ENCODE results near the gene CDH23. TPM values are rescaled to one million over a fixed set of nuclear protein-coding genes. Genes with fewer than 3 reads are reported as not detected.

Gene CDH23
- total RNA-seq, 1 experiment from 2014 or later, result 0.07 TPM

DNA sequence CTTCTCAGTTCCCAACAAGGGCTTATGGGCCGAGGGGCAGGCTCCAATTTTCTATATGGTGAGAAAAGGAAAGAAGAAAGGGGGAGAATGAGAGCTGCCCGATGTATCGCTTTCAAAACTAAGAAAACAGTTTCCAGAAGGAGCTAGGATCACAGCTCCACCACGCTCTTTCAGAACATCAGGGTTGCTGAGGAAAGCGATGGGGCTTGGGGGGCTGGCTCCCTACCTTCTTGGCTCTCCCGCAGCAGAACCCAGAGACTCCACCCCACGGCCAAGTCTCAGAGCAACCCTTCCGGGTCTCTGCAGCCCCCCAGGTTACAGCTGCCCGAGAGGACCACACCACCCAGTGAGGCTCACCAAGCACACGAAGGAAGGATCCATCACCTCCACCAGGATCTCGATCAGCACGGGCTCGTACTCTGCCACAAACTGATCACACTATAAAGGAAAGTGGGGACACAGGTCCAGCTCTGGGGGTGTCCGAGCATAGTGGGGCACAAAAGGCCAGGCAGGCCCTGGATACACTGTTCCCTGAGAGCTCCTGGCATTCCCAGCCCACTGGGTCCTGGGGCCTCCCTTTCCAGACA lies 422.0 kb downstream of the CDH23 start:
- Mint-ChIP-seq H3K9me3 (ENCODE audit: low read depth, unreplicated experiment) (no peaks in the 10 kb centered on the region), H3K36me3 (ENCODE audit: insufficient read depth, unreplicated experiment) (peaks cover 77% of the 10 kb centered on the region), H3K4me1 (ENCODE audit: low read depth, unreplicated experiment) (no peaks in the 10 kb centered on the region), H3K27me3 (ENCODE audit: unreplicated experiment) (no peaks in the 10 kb centered on the region), H3K4me3 (ENCODE audit: low read depth, unreplicated experiment) (no peak overlapping the region), H3K27ac (ENCODE audit: unreplicated experiment) (no peak overlapping the region)
- intact Hi-C loops (cut with micrococcal nuclease; ENCODE audit: unreplicated experiment), result loop anchor here (10.0 kb wide), 1 partner anchor 124 kb away; no protein-coding TSS in a partner anchor
- CTCF ChIA-PET, result interaction anchor here (0.5 kb wide), 1 partner anchor 38 kb away, joined by 4 read pairs; no protein-coding TSS in a partner anchor
- no TSS peak for BruUV-seq (replicated peaks)
- TF ChIP-seq, protein P1, sequence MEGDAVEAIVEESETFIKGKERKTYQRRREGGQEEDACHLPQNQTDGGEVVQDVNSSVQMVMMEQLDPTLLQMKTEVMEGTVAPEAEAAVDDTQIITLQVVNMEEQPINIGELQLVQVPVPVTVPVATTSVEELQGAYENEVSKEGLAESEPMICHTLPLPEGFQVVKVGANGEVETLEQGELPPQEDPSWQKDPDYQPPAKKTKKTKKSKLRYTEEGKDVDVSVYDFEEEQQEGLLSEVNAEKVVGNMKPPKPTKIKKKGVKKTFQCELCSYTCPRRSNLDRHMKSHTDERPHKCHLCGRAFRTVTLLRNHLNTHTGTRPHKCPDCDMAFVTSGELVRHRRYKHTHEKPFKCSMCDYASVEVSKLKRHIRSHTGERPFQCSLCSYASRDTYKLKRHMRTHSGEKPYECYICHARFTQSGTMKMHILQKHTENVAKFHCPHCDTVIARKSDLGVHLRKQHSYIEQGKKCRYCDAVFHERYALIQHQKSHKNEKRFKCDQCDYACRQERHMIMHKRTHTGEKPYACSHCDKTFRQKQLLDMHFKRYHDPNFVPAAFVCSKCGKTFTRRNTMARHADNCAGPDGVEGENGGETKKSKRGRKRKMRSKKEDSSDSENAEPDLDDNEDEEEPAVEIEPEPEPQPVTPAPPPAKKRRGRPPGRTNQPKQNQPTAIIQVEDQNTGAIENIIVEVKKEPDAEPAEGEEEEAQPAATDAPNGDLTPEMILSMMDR (IDR thresholded peaks at IDR 0.05; ENCODE audit: unreplicated experiment), result no peak
- no peak for DNase-seq

DNA sequence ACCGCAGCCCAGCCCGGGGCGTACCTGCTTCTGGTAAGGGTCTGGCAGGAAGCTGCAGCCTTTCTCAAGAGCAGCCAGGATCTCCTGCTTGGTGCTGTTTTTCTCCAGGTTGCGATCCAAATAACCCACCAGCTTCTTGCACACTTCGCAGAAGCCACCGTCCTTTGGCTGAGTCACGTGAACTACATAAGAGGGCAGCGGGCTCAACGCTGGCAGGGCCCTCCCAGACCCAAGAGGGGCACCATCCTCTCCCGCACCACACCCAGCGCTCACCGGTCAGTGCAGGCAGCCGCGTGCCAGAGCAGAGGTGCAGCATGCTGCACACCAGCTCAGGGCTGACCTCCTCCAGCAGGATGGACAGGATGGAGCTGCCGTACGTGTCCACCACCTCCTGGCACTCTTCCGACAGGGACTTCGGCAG lies 422.7 kb downstream of the CDH23 start:
- no peak overlapping the region for H3K4me3 Mint-ChIP-seq (ENCODE audit: low read depth, unreplicated experiment)
- no peaks in the 10 kb centered on the region for H3K4me1 Mint-ChIP-seq (ENCODE audit: low read depth, unreplicated experiment)
- H3K36me3 Mint-ChIP-seq (ENCODE audit: insufficient read depth, unreplicated experiment), result peaks cover 72% of the 10 kb centered on the region
- no peaks in the 10 kb centered on the region for H3K27me3 Mint-ChIP-seq (ENCODE audit: unreplicated experiment)
- intact Hi-C loops (cut with micrococcal nuclease; ENCODE audit: unreplicated experiment), result loop anchor here (10.0 kb wide), 1 partner anchor 125 kb away; no protein-coding TSS in a partner anchor
- H3K27ac Mint-ChIP-seq (ENCODE audit: unreplicated experiment), result no peak overlapping the region
- H3K9me3 Mint-ChIP-seq (ENCODE audit: low read depth, unreplicated experiment), result no peaks in the 10 kb centered on the region
- TF ChIP-seq, protein P1 (IDR thresholded peaks at IDR 0.05; ENCODE audit: unreplicated experiment), result no peak
- no peak for DNase-seq
- CTCF ChIA-PET, result no interaction called here
- BruUV-seq (replicated peaks), result no TSS peak

DNA sequence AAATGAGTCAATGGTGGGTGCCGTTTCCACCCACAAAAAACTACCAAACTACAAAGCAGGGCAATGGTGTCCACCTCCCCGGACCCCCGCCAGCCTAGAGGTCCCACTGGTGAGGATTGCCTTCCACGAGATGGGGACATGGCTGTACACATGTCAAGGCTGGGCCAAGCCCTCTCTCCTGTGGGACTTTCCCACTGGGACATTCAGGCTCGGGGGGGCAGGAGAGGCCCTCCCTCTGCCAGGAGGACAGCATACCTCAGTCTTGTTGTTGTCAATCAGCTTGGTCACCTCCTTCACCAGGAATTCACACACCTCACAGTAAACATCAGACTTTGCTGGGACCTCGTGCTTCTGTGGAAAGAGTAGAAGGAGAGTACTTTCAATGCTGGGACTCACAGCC lies 423.3 kb downstream of the CDH23 start:
- Mint-ChIP-seq H3K4me1 (ENCODE audit: low read depth, unreplicated experiment) (no peaks in the 10 kb centered on the region), H3K27me3 (ENCODE audit: unreplicated experiment) (no peaks in the 10 kb centered on the region), H3K27ac (ENCODE audit: unreplicated experiment) (no peak overlapping the region), H3K9me3 (ENCODE audit: low read depth, unreplicated experiment) (no peaks in the 10 kb centered on the region), H3K36me3 (ENCODE audit: insufficient read depth, unreplicated experiment) (peaks cover 71% of the 10 kb centered on the region), H3K4me3 (ENCODE audit: low read depth, unreplicated experiment) (no peak overlapping the region)
- intact Hi-C loops (cut with micrococcal nuclease; ENCODE audit: unreplicated experiment), result loop anchor here (10.0 kb wide), 1 partner anchor 125 kb away; no protein-coding TSS in a partner anchor
- no TSS peak for BruUV-seq (replicated peaks)
- CTCF ChIA-PET, result no interaction called here
- no peak for DNase-seq
- TF ChIP-seq, protein P1 (IDR thresholded peaks at IDR 0.05; ENCODE audit: unreplicated experiment), result no peak

DNA sequence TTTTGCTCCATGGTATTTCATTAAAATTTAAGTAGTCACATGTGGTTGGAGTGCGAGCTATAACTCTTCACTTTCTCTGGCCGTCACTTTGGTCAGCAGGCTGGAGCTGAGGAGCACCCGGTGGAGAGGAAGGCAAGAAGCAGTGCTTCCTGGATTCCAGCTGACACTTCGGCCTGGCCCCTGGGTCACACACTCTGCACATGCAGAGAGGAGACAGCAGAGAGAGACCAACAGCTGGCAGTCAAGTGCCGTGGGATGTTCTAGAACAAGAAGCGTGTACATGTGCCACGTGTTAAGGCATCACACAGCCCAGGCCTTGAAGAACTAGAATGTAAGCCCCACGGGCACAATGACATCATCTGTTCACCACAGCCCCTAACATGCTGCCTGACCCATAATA lies 424.2 kb downstream of the CDH23 start:
- intact Hi-C loops (cut with micrococcal nuclease; ENCODE audit: unreplicated experiment), result no loop called here
- H3K9me3 Mint-ChIP-seq (ENCODE audit: low read depth, unreplicated experiment), result no peaks in the 10 kb centered on the region
- H3K36me3 Mint-ChIP-seq (ENCODE audit: insufficient read depth, unreplicated experiment), result peaks cover 68% of the 10 kb centered on the region
- H3K27ac Mint-ChIP-seq (ENCODE audit: unreplicated experiment), result no peak overlapping the region
- no peak overlapping the region for H3K4me3 Mint-ChIP-seq (ENCODE audit: low read depth, unreplicated experiment)
- TF ChIP-seq, protein P1 (IDR thresholded peaks at IDR 0.05; ENCODE audit: unreplicated experiment), result no peak
- DNase-seq, result no peak
- H3K4me1 Mint-ChIP-seq (ENCODE audit: low read depth, unreplicated experiment), result no peaks in the 10 kb centered on the region
- CTCF ChIA-PET, result interaction anchor here (0.7 kb wide), 1 partner anchor 456 kb away, joined by 4 read pairs; no protein-coding TSS in a partner anchor
- H3K27me3 Mint-ChIP-seq (ENCODE audit: unreplicated experiment), result no peaks in the 10 kb centered on the region
- BruUV-seq (replicated peaks), result no TSS peak
